Activated naive CD4-positive, alpha-beta T cell treated with anti-CD3 and anti-CD28 coated beads, Interleukin-2, amount 10 ng/mL, durations not matched to agents 7 days and 5 days (primary cell): ENCODE measurements around the gene C1orf226.
A peak's percentile ranks its signal among the peaks of the same experiment; 100 is the strongest.

Experiments used
- CTCF ChIA-PET: fragments of 350-600 bp; sonication (Branson Sonifier 250); formaldehyde crosslinking; loops from one replicate; lab custom pipeline; 2021; ENCODE audit warnings: antibody characterized with exemption; lab: Charles Lee
- DNase-seq: peaks from one replicate; pipeline ENCODE4 v3.0.0-alpha.2; 2020
- H3K27ac Mint-ChIP-seq: one replicate; pipeline ENCODE4 v1.8.0; 2021; ENCODE audit warnings: mild to moderate bottlenecking, moderate library complexity, mixed read lengths
- H3K27me3 Mint-ChIP-seq: one replicate; pipeline ENCODE4 v1.8.0; 2021; ENCODE audit warnings: mild to moderate bottlenecking, mixed read lengths
- H3K36me3 Mint-ChIP-seq: one replicate; pipeline ENCODE4 v1.8.0; 2021; ENCODE audit warnings: mixed read lengths
- H3K4me1 Mint-ChIP-seq: one replicate; pipeline ENCODE4 v1.8.0; 2021; ENCODE audit warnings: mixed read lengths
- H3K4me3 Mint-ChIP-seq: one replicate; pipeline ENCODE4 v1.8.0; 2021; ENCODE audit warnings: mild to moderate bottlenecking, moderate library complexity, mixed read lengths
- H3K9me3 Mint-ChIP-seq: one replicate; pipeline ENCODE4 v1.8.0; 2021; ENCODE audit warnings: mixed read lengths

C1orf226 gene

DNA sequence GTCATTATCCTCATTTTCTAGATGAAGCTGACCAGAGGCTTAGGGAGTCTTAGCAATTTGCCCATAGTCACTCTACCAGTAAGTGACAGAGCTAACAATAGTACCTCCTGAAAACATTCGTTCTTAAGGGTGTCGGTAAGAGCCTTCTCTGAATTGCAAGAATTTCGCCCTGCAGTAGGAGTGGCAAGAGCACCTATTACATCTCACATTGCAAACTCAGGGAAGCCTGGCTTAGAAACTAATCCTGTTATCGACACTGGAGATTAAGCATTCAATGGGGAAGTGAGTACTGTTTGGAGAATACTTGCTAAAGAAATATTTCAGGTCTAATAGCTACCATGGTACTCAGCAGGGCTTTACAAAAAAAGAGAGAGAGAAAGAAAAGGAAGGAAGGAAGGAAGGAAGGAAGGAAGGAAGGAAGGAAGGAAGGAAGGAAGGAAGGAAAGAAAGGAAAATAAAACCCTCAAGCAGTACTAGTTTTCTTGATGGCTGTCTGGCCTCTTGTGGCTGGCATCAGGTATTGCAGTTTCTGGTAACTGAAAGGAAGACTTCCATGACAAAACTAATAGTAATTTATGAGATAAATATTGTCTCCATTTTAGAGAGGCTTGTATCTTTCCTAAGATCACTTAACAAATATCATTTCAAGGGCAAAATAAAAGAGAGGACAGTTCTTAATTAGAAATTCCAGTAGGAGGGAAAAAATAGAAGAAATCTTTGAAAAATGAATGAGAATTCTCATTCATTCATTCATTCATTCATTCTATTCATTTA lies 10.4 kb downstream of the C1orf226 start:
- no peaks in the 10 kb centered on the region for H3K9me3 Mint-ChIP-seq

DNA sequence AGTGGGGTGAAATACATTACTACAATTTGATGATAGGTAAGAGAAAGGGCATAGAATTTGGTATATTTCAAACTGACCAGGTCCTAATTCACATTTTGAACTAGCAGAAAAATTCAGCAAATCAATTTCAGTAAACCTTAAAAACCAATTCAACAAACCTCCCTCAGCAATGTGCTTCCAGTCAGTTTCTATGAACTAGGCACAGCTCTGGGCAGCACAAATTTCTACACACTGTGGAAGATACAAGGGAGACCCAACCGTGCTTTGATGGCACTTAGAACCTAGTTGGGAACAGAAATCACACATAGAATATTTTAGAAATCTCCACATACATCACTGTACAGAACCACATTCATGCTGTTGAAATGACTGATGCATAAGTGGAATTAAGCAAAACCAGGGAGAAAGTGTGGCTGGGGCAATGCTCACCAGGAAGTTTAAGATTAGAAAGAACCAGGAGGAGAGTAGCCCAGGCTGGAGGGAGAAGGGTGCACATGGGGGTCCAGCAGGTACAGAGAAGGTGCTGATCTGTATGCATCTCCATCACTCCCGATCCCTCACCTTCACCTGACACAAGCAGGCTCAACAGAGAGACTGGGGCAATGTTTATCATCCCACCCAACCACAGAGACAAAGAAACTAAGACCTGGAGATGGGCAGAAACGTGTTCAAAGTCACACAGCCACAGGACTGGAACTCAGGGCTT lies 14.8 kb downstream of the C1orf226 start:
- CTCF ChIA-PET: no interaction called here
- Mint-ChIP-seq H3K4me1 (no peaks in the 10 kb centered on the region), H3K27me3 (peaks cover 19% of the 10 kb centered on the region), H3K9me3 (no peaks in the 10 kb centered on the region), H3K27ac (no peak overlapping the region), H3K4me3 (no peak overlapping the region), H3K36me3 (no peaks in the 10 kb centered on the region)
- DNase-seq: no peak

More for the DNA sequence above, 10.4 kb downstream of the C1orf226 start:
- H3K4me3 Mint-ChIP-seq: no peak overlapping the region
- peak; percentile 41 for DNase-seq
- H3K27ac Mint-ChIP-seq: no peak overlapping the region
- CTCF ChIA-PET: interaction anchor here (0.6 to 2.1 kb wide), 8 partner anchors 11 to 599 kb away, joined by 3 to 10 read pairs (median 4); partner anchors contain the start of genes C1orf226 and NOS1AP
- H3K27me3 Mint-ChIP-seq: peaks cover 30% of the 10 kb centered on the region
- H3K36me3 Mint-ChIP-seq: no peaks in the 10 kb centered on the region
- peaks cover 4% of the 10 kb centered on the region for H3K4me1 Mint-ChIP-seq

DNA sequence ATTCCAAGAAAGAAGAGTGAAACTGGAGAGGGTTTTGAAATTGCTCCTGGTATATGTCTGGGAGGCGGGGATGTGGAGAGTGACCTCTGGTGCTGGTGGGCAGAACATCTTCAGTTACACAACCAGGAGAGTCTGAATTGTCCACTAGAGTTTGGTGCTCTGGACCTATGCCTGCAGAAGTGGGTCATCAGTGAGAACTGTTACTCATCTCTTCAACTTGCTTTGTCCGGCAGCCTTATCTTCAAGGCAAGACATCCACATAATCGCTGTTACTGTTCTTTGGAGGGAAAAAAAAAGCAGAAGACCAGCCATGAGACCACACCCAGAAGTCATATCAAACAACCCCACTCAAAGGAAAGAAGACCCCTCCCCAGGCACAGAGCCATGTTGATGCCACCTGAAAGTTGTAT lies 15.5 kb downstream of the C1orf226 start:
- H3K9me3 Mint-ChIP-seq: no peaks in the 10 kb centered on the region
- H3K4me3 Mint-ChIP-seq: no peak overlapping the region
- peaks cover 21% of the 10 kb centered on the region for H3K27me3 Mint-ChIP-seq
- H3K27ac Mint-ChIP-seq: no peak overlapping the region
- no peak for DNase-seq
- no peaks in the 10 kb centered on the region for H3K4me1 Mint-ChIP-seq
- CTCF ChIA-PET: no interaction called here
- no peaks in the 10 kb centered on the region for H3K36me3 Mint-ChIP-seq

DNA sequence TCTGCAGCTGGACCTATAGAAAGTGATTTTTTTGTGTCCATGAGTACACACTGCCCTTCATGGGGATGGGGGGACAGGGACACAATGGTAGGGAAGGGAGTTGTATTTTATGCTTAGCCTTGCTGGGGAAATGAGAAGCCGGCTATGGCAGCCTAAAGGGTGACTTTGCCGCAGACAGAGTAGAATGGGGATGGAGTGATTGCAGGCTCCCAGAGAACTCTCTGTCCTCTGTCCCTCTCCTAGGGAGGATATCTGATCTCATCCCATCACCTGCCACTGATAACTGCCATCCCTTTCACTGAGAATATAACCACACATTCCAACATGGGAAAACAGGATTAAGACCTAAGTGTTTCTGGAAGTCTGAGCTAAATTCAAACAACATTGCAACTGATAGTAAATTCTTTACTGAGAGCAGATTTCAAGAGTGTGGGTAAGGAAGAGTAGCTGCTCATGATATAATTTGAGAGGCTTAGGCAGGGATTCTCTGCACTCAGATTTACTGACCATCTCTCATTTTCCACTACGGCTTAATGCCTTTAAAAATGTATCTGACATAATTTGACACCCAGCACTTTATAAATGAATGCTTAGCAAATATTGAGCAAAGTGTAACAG lies 16.5 kb downstream of the C1orf226 start:
- DNase-seq: no peak
- Mint-ChIP-seq H3K36me3 (no peaks in the 10 kb centered on the region), H3K4me3 (no peak overlapping the region), H3K27ac (no peak overlapping the region), H3K27me3 (peaks cover 22% of the 10 kb centered on the region), H3K4me1 (no peaks in the 10 kb centered on the region), H3K9me3 (no peaks in the 10 kb centered on the region)
- CTCF ChIA-PET: no interaction called here

DNA sequence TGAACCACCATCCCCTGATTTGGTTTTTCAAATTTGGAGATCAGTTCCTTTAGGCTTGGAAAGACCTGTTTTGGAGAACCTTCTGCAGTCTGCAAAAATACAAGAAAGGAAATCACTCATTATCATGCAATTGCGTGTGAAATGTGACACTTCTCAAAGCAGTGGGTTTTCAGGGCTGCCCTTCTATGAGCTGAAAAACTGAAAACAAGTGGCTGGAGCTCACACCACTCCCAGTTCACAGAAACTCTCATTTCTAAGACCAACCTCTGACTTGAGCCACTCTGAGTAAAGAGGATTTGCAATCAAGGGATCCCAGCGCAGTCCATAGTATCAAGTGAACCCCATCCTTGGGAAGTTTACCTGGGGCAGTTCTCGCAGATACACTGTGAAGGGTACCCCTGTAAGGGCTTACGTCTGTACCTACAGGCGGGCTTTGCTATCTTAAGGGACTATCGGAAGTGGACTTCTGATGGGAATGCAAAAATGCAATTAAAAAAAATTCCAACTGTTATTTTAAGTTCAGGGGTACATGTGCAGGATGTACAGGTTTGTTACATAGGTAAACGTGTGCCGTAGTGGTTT lies 17.6 kb downstream of the C1orf226 start:
- Mint-ChIP-seq H3K4me3 (no peak overlapping the region), H3K36me3 (no peaks in the 10 kb centered on the region), H3K27me3 (peaks cover 22% of the 10 kb centered on the region), H3K27ac (no peak overlapping the region), H3K9me3 (no peaks in the 10 kb centered on the region), H3K4me1 (no peaks in the 10 kb centered on the region)
- no peak for DNase-seq
- CTCF ChIA-PET: no interaction called here

DNA sequence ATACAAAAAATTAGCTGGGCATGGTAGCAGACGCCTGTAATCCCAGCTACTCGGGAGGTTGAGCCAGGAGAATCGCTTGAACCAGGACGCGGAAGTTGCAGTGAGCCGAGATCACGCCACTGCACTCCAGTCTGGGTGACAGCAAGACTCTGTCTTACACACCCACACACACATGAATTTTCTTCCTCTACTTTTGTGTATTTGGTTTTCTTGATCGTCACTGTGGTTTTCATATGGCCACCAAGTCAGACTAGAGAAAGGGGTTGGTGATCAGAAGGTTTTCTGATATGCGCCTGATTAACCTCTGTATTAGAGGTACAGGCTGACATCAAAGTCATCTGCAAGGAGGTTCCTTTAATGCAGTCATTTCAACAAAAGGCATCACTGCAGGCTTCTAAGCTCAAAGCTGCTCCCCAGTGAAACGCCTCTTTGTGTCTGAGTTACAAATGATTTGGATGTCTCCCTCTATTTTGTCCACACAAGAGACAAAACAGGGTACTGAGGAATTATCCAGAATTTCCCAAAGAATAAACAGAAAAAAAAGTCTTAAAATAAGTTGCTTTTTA lies 19.3 kb downstream of the C1orf226 start:
- Mint-ChIP-seq H3K27me3 (peaks cover 22% of the 10 kb centered on the region), H3K4me3 (no peak overlapping the region), H3K36me3 (no peaks in the 10 kb centered on the region), H3K9me3 (no peaks in the 10 kb centered on the region), H3K4me1 (no peaks in the 10 kb centered on the region), H3K27ac (no peak overlapping the region)
- DNase-seq: no peak
- CTCF ChIA-PET: no interaction called here

DNA sequence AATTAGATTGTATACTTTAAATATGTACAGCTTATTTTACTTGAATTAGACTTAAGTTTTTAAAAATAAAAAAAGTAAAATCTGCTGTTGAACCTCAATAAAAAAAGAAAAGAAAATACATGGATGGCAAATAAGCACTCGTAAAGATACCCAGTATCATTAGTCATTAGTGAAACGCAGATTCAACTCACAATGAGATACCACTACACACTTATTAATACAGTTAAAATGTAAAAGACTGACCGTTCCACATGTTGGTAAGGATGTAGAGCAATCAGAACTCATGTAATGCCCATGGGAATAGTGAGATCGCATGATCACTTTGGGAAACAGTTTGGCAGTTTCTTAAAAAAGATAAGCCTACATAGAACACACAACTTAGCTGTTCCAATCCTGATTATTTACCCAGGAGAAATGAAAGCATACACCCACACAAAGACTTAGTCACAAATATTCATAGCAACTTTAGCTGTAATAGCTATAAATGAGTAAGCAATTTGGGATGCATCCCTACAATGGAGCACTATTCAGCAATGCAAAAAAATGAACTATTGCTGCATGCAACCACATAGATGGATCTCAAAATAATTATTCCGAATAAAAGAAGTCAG lies 23.1 kb downstream of the C1orf226 start:
- Mint-ChIP-seq H3K27ac (no peak overlapping the region), H3K9me3 (no peaks in the 10 kb centered on the region), H3K4me1 (no peaks in the 10 kb centered on the region), H3K36me3 (no peaks in the 10 kb centered on the region), H3K27me3 (peaks cover 7% of the 10 kb centered on the region), H3K4me3 (no peak overlapping the region)
- no peak for DNase-seq
- CTCF ChIA-PET: no interaction called here

DNA sequence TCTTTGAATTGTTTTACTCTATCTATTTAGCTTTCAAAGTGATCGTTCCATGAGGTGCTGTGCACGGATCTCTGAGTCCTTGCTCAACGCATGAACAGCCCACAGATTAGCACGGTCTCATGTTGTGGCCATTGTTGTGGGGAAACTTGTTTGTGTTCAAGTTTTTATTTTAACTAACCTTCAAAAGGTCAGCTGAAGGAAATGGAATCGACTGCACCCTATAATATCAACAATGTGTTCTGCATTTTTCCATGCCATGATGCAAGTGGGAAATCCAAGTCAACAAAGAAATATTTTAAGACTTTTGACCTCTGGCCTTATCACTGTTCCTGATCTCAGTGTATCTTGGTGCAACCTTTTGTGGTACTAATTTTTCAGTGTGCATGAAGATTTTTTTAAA lies 24.3 kb downstream of the C1orf226 start:
- CTCF ChIA-PET: no interaction called here
- peaks cover 4% of the 10 kb centered on the region for H3K27me3 Mint-ChIP-seq

DNA sequence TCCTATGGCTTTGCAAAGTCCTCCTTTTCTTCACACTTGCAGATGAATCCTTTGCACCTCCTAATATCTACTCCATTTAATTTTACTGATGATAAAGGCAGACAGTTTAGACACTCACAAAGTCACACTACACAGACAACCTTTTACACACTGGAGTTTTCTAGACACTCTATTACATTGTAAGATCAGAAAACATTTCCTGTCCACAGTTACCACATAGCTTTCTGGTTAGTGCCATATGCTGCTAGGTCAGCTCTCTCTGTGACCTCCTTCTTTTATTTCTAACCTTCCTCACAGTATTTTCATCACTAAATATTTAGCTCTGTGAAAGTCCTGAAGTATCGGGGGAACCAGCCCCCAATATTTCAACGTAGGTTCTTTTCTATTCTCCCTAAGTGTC lies 25.3 kb downstream of the C1orf226 start:
- no peaks in the 10 kb centered on the region for H3K9me3 Mint-ChIP-seq
- peaks cover 4% of the 10 kb centered on the region for H3K27me3 Mint-ChIP-seq
- H3K4me3 Mint-ChIP-seq: no peak overlapping the region
- no peak for DNase-seq
- no peak overlapping the region for H3K27ac Mint-ChIP-seq
- CTCF ChIA-PET: no interaction called here
- H3K4me1 Mint-ChIP-seq: no peaks in the 10 kb centered on the region
- no peaks in the 10 kb centered on the region for H3K36me3 Mint-ChIP-seq

More for the DNA sequence above, 24.3 kb downstream of the C1orf226 start:
- H3K4me3 Mint-ChIP-seq: no peak overlapping the region
- no peak overlapping the region for H3K27ac Mint-ChIP-seq
- H3K4me1 Mint-ChIP-seq: no peaks in the 10 kb centered on the region
- no peaks in the 10 kb centered on the region for H3K9me3 Mint-ChIP-seq
- no peak for DNase-seq
- H3K36me3 Mint-ChIP-seq: no peaks in the 10 kb centered on the region

DNA sequence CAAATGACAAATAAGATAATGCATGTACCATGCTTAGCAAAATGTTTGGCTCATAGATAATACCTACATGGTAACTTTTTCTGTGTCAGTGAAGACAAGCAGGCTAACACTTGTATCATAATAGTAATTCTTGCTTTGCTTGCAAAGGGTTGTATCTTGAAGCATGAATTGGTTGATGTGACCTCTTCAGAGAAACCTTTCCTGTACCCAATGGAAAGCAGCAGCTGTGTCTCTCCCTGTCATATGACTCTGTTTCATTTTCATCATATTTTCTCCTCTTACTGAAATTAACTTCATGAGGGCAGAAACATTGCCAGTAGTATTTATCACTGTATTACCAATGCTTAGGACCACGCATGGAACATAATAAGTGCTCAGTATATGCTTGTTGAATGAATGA lies 26.0 kb downstream of the C1orf226 start:
- H3K36me3 Mint-ChIP-seq: no peaks in the 10 kb centered on the region
- no peak overlapping the region for H3K27ac Mint-ChIP-seq
- CTCF ChIA-PET: no interaction called here
- no peak overlapping the region for H3K4me3 Mint-ChIP-seq
- H3K9me3 Mint-ChIP-seq: no peaks in the 10 kb centered on the region
- H3K27me3 Mint-ChIP-seq: peaks cover 3% of the 10 kb centered on the region
- no peak for DNase-seq
- no peaks in the 10 kb centered on the region for H3K4me1 Mint-ChIP-seq

DNA sequence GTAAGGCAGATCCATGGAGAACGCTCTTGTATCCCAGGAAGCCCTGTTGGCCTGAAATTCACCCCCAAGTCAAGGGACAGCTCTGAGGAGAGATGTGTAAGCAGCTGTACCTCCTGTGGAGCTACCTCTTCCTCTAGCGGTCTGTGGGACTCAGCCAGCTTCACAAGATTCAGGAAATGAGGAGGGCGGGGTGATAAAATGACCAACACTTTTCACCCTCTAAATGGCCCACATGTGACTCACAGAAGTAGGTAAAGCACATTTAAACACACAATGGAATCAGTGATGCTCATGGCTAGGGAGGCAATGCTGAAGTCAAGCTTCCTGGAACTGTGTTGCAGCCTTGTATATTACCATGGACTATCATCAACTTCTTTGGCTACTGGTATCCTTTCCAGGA lies 30.5 kb downstream of the C1orf226 start, which contains the start of gene SH2D1B:
Gene SH2D1B, minus strand, starts transcription at position 135 of the 400 bp plus-strand sequence. Its CDS starts 120 bp downstream, at position 15.
- Mint-ChIP-seq H3K9me3 (no peaks in the 10 kb centered on the region), H3K27me3 (peaks cover 9% of the 10 kb centered on the region), H3K36me3 (no peaks in the 10 kb centered on the region), H3K27ac (no peak within 1 kb of the TSS), H3K4me1 (no peaks in the 10 kb centered on the region), H3K4me3 (no peak within 1 kb of the TSS)
- DNase-seq: no peak
- CTCF ChIA-PET: no interaction called here

DNA sequence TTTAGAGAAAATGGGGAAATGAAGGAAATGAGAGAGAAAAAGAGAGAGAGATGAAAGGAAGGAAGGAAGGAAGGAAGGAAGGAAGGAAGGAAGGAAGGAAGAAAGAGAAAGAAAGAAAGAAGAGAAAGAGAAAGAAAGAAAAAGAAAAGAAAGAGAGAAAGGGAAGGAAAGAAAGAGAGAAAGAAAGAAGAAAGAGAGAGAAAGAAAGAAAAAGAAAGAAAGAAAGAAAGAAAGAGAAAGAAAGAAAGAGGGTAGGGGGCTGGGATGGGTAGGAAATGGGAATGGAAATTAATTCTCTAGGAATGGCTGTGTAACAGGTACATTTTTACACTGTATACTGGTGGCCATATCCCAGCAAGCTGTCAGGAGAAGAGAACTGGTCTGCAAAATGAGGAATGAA lies 34.7 kb downstream of the C1orf226 start:
- CTCF ChIA-PET: no interaction called here
- DNase-seq: no peak
- H3K27me3 Mint-ChIP-seq: peaks cover 13% of the 10 kb centered on the region
- H3K4me1 Mint-ChIP-seq: no peaks in the 10 kb centered on the region
- no peak overlapping the region for H3K4me3 Mint-ChIP-seq
- H3K9me3 Mint-ChIP-seq: no peaks in the 10 kb centered on the region
- H3K36me3 Mint-ChIP-seq: no peaks in the 10 kb centered on the region
- H3K27ac Mint-ChIP-seq: no peak overlapping the region

DNA sequence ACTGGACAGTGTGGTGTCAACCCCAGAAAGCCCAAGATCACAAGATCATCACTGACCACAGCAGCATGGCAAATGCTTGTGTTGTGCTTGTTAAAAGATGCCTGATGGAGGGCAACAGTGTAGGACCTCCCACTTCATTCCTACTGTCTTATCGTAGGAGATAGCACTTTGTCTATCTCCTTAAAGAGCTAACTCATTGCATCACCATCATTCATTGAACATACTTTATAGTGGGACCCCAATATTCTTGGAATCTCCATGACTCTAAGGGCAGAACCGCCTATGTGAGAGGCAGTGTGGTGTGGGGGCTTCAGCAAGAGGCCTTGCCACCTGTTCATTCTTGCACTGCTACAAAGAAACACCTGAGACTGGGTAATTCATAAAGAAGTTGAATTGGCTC lies 35.4 kb downstream of the C1orf226 start:
- CTCF ChIA-PET: no interaction called here

DNA sequence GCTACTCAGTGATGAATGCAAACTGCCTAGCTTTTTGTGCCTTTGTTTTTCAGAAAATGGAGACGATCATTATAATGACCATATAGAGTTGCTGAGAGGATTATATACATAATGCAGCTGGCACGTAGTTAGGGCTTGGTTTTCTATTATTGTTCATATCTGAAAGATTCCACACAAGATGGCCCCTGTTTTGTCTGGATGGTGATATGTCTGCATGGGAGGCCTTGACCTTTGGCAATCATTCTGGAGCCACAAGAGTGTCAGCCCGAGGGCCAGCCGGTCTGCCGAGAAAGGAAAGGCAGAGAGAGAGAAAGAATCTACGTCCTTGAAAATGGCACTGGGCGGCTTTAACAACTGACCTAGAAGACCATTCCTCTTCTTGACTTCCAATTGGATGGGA lies 36.1 kb downstream of the C1orf226 start:
- Mint-ChIP-seq H3K9me3 (no peaks in the 10 kb centered on the region), H3K36me3 (no peaks in the 10 kb centered on the region), H3K4me3 (no peak overlapping the region), H3K27ac (no peak overlapping the region), H3K27me3 (peaks cover 18% of the 10 kb centered on the region), H3K4me1 (no peaks in the 10 kb centered on the region)
- CTCF ChIA-PET: no interaction called here
- no peak for DNase-seq

More for the DNA sequence above, 35.4 kb downstream of the C1orf226 start:
- H3K9me3 Mint-ChIP-seq: no peaks in the 10 kb centered on the region
- no peaks in the 10 kb centered on the region for H3K4me1 Mint-ChIP-seq
- H3K27ac Mint-ChIP-seq: no peak overlapping the region
- H3K27me3 Mint-ChIP-seq: peaks cover 15% of the 10 kb centered on the region
- no peaks in the 10 kb centered on the region for H3K36me3 Mint-ChIP-seq
- H3K4me3 Mint-ChIP-seq: no peak overlapping the region
- DNase-seq: no peak
